Epithelial cell of proximal tubule (primary cell): ENCODE data around the gene TTLL8. TPM values are rescaled to one million over a fixed set of nuclear protein-coding genes. Genes with fewer than 3 reads are reported as not detected.

Experiments used
- DNase-seq: peaks from one replicate; pipeline ENCODE4 v3.0.0-alpha.2; 2011; ENCODE audit warnings: low read depth
- H3K4me3 ChIP-seq: 2 replicates; pipeline ENCODE4 v1.5.1; 2011; ENCODE audit warnings: low read depth, mild to moderate bottlenecking, low read length
- CTCF ChIP-seq: conservative IDR thresholded peaks from 2 replicates; pipeline ENCODE4 v1.5.1; 2012; ENCODE audit warnings: low read depth, mild to moderate bottlenecking, low read length
- total RNA-seq: library from RNA; depleted of rRNA; stranded (reverse); fragments of >200 nt; gene quantifications from 2 replicates; pipeline ENCODE4 v1.2.3, GENCODE V29; 2015

TTLL8 gene
- total RNA-seq, 1 donor from 2014 or later: not detected

DNA sequence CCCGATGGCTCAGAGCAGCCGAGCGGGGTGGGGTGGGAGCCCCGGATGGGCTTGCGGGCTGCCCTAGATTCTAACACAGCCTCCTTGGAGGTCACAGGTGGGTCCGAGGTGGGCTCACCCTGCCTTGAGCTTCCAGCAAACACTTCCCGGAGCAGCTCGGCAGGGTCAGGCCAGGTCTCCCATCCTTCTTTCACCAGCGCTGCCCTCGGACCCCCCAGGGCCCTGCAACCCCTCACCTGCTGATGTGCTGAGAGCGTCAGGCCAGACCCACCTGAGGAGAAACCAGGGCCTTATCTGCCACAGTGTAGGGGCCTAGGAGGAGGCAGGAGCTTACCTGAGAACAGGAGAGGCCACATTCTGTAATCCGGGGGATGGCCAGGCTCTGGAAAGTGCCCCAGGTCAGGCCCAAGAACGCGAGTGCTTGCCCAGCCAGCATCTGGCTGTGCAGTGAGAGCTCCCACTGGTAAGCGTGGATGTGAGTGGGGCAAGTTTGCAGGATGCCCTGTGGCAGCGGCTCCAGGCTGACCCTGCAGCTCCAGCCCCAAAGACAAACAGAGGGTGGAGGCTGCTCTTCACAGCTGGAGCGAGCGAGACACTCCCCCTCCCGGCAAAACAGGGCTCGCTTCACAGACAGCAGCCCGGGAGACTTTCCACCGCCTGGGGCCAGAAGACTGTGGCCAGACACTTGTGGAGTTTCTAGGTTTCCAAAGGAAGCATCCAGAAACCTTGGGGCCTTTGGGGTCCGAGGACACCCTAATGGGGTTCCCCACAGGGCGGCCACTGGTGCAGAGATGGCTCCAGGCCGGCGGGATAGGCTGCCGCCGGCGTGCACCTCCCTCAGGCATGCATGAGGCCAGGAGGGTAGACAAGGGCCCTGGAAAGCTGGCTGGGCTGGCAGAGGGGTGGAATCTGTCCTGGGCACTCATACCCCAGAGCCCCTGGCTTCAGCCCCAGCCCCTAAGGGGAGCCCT is 45.6 kb downstream of the TTLL8 start, which contains the start of gene IL17REL:
Gene IL17REL (minus strand): TSS at position 555 of the 971 bp plus-strand sequence. CDS start 119 bp downstream, at position 436.
- TF ChIP-seq CTCF: no peak
- no peak within 1 kb of the TSS for H3K4me3 ChIP-seq
- no peak for DNase-seq

DNA sequence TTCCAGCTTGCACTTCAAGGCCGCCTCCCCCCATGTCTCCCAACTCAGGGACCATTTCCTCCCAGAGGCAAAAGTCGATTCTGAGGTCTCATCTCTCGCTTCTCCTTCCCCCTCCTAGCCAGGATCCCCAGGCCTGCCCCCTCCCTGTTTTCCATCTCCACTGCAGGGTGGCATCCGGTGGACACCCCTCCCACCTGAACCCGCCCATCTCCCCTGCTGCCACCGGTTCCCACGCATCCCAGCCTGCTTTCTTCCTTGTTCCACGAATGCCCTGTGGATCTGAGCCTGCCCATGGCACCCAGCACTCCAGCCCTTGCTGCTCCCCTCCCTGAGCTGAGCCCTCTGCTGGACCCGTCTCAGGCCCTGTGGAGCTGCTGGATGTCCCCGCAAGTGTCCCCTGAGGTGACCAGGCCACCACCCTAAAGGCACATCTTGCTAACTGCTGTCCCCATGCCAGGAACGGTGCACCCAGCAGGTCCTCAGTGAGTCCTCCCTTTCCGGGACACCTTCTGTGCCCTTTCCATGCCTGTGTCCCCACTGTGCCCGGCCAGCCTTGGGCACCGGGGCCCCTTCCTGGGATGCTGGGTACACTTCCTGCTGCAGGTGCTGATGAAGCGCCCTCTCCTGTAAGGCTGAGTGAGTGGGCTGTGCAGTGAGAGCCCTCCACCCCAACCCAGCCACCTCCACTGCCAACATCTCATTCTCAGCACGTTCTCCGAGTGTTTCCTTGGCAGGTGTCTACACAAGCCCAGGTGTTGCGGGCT is 46.5 kb downstream of the TTLL8 start:
- H3K4me3 ChIP-seq: no peak overlapping the region
- no peak for DNase-seq
- TF ChIP-seq CTCF: no peak

DNA sequence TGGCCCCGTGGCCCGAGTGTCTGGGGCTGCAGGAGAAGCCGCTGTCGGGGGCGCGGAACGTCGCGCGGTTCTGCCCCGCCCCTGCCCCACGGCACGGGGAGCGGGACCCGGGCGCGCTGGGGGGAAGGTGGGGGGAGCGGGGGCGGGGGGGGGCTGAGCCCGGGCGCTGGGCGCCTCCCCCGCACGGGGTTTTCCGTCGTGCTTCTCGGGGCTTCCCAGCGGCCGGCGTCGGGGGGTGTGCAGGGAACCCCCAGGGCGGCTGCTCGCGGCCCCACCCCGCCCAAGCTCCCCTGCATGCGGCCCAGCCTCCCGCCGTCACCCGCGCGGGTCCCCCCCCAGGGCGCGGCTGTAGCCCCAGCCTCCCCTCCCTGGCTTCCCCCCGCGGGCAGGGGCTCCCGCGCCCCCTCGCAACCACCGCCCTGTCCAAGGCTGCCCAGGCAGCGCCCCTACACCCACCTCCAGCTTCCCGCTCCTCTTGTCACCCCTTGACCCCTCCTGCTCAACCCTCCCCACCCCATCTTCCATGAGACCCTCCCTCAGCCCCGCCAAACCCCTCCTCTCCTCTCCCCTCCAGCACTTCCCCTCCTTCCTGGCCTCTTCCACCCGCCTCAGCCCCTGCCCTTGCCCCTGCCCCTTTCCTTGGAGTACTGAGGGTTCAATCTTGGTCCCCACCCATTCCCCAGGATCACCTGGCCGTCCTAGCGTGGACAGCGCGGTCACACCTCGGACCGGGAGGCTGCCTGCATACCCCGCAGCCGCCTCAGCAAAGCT is 47.2 kb downstream of the TTLL8 start:
- no peak for TF ChIP-seq CTCF
- H3K4me3 ChIP-seq: no peak overlapping the region
- no peak for DNase-seq

GRCh38 chr22:50009765-50010675 is 48.1 kb downstream of the TTLL8 start:
- DNase-seq: no peak
- no peak overlapping the region for H3K4me3 ChIP-seq
- no peak for TF ChIP-seq CTCF

- no peak overlapping the region for H3K4me3 ChIP-seq
- no peak for TF ChIP-seq CTCF
- no peak for DNase-seq
These were observed 48.8 kb downstream of the TTLL8 start for GRCh38 chr22:50009251-50009650.
